Kidney epithelial cell (primary cell): ENCODE data around the gene PPAN. TPM values are rescaled to one million over a fixed set of nuclear protein-coding genes. Genes with fewer than 3 reads are reported as not detected.

Experiments used
- DNase-seq: peaks from one replicate; pipeline ENCODE4 v3.0.0-alpha.2; 2010; ENCODE audit warnings: low read depth
- H3K27me3 ChIP-seq: 2 replicates; pipeline ENCODE4 v1.6.0; 2011; ENCODE audit warnings: low read length; ENCODE audit not compliant: control insufficient read depth, insufficient read depth
- H3K36me3 ChIP-seq: 2 replicates; pipeline ENCODE4 v1.5.1; 2011; ENCODE audit warnings: low read length; ENCODE audit not compliant: control insufficient read depth, insufficient read depth
- H3K4me3 ChIP-seq: 2 replicates; pipeline ENCODE4 v1.5.1; 2011; ENCODE audit warnings: low read depth, mild to moderate bottlenecking, control low read depth, low read length
- CTCF ChIP-seq: IDR thresholded peaks from 2 replicates; pipeline ENCODE4 v1.5.1; 2011; ENCODE audit warnings: mild to moderate bottlenecking, moderate library complexity, low read length, control low read depth, inconsistent platforms; ENCODE audit not compliant: insufficient read depth, poor library complexity, severe bottlenecking
- total RNA-seq: library from RNA; depleted of rRNA; stranded (reverse); fragments of >200 nt; gene quantifications from 2 replicates; pipeline ENCODE4 v1.2.3, GENCODE V29; 2015

PPAN gene
- total RNA-seq, 1 donor from 2014 or later, result 63.4 TPM

DNA sequence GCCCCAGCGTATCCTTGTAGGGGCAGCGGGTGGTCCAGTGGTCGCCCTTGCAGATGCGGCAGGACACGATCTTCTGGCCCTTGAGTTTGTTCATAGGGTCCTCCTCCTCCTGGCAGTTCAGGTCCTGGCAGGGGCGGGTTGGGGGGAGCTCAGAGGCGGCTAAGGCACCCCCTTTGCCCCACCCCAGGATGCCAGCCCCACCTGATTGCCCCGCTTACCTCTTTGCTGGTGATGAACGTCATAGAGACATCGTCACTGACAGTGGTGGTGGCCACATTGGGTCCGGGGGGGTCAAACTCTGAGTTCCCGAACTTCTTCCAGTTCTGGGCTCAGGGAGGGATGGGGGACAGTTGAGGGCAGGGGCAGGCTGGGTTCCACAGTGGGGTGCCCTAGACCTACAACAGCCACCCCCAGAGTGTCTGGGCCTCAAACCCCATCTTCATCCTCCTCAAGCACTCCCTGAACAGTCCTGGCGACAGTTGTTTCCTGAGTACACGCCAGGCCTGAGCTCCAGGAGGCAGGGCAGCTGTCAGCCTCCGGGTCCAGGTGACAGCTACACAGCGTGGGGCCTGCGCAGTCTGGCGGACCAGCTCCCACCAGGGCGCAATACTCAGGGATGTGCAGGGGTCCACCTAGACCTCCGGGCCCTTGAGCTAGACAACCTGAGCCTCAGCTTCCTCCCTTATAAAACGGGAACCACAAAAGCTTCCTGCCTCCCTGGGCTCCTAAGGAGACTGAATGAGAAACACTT is 10.9 kb downstream of the PPAN start:
- Histone ChIP-seq H3K4me3 (no peak overlapping the region), H3K36me3 (peaks cover 5% of the 10 kb centered on the region), H3K27me3 (no peaks in the 10 kb centered on the region)
- no peak for DNase-seq
- no peak for TF ChIP-seq CTCF

DNA sequence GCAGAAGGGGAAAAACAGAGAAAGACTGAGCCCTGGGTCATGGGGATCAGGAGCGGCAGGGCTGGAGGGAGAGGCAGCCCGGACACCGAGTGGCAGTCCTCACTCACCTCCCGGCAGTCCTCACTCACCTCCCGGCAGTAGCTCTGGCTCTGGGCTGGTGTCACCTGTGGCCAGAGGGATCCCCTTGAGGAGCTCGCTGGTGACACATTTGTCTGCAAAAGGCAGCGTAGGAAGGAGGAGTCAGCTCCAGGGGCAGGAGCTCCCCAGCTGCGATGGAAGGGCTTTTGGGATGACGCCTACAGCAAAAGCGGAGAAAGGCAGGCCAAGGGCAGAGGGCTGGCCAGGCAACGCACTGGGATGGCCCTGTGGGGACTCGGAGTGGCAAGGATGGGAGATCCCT is 12.8 kb downstream of the PPAN start:
- Histone ChIP-seq H3K36me3 (peaks cover 5% of the 10 kb centered on the region), H3K4me3 (peak overlapping the region; percentile 99), H3K27me3 (no peaks in the 10 kb centered on the region)
- no peak for TF ChIP-seq CTCF
- no peak for DNase-seq

DNA sequence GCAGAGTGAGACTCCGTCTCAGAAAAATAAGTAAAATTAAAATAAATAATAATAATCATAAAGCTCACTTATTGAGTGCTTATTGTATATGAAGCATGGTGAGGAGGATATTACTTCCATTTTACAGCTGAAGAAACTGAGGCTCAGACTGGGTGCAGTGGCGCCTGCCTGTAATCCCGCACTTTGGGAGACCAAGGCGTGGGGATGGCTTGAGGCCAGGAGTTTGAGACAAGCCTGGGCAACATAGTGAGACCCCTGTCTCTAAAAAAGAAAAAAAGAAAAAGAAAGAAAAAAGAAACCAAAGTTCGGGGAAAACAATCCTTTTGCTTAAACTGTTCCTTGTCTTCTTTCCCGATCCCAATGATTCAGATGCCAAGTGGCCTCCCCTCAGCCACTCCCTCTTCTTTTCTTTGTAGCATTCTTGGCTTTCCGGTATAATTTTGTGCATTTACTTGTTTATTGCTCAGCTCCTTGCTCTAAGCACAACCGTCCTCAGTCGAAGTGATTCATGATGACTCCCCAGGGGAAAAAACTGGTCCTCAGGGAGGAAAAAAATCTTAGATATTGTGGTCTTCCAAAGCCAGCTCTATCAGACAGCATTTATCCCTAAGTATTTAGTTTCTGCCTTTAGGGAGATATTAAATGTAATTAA is 14.5 kb downstream of the PPAN start:
- no peak overlapping the region for H3K4me3 ChIP-seq
- H3K27me3 ChIP-seq, result no peaks in the 10 kb centered on the region
- H3K36me3 ChIP-seq, result peaks cover 4% of the 10 kb centered on the region
- TF ChIP-seq CTCF, result no peak
- no peak for DNase-seq

- Histone ChIP-seq H3K4me3 (no peak overlapping the region), H3K27me3 (no peaks in the 10 kb centered on the region), H3K36me3 (peaks cover under 1% of the 10 kb centered on the region)
- DNase-seq, result no peak
- TF ChIP-seq CTCF, result no peak
Observed at GRCh38 chr19:10122045-10122444, 15.9 kb downstream of the PPAN start.

- no peaks in the 10 kb centered on the region for H3K27me3 ChIP-seq
- H3K36me3 ChIP-seq, result no peaks in the 10 kb centered on the region
- no peak for DNase-seq
- no peak for TF ChIP-seq CTCF
- no peak overlapping the region for H3K4me3 ChIP-seq
Observed at GRCh38 chr19:10124429-10124828, 18.3 kb downstream of the PPAN start.
